ENCODE data around the gene TSPOAP1. TPM values are rescaled to one million over a fixed set of nuclear protein-coding genes. Genes with fewer than 3 reads are reported as not detected.

TSPOAP1 gene
- total RNA-seq, 2 experiments from 2014 or later = 18.5 to 20.0 TPM

GRCh38 chr17:58330997-58331814 is 2.6 kb upstream of the TSPOAP1 start:
- peak overlapping the region; percentile 99 for H3K27ac Mint-ChIP-seq
- peaks cover 14% of the 10 kb centered on the region for H3K27me3 Mint-ChIP-seq (ENCODE audit: low read depth)
- H3K36me3 Mint-ChIP-seq (ENCODE audit: low read depth) = peaks cover 65% of the 10 kb centered on the region
- peaks cover 32% of the 10 kb centered on the region for H3K4me1 Mint-ChIP-seq (ENCODE audit: low read depth)
- H3K9me3 Mint-ChIP-seq = peaks cover 2% of the 10 kb centered on the region
- H3K4me3 Mint-ChIP-seq = peak overlapping the region; percentile 92
- intact Hi-C loops (cut with micrococcal nuclease) = loop anchor here (10.0 kb wide), 3 partner anchors 866 to 1434 kb away; no protein-coding TSS in a partner anchor
- DNase-seq = peak; percentile 88
- CTCF ChIA-PET = interaction anchor here (0.7 to 7.2 kb wide), 3 partner anchors 11 to 15 kb away, joined by 3 to 108 read pairs (median 4); no protein-coding TSS in a partner anchor

- Mint-ChIP-seq H3K27me3 (ENCODE audit: low read depth) (peaks cover 14% of the 10 kb centered on the region), H3K4me3 (peak overlapping the region; percentile 92), H3K4me1 (ENCODE audit: low read depth) (peaks cover 36% of the 10 kb centered on the region), H3K9me3 (peaks cover 2% of the 10 kb centered on the region), H3K36me3 (ENCODE audit: low read depth) (peaks cover 65% of the 10 kb centered on the region), H3K27ac (peak overlapping the region; percentile 99)
- intact Hi-C loops (cut with micrococcal nuclease) = loop anchor here (10.0 kb wide), 3 partner anchors 866 to 1434 kb away; no protein-coding TSS in a partner anchor
- CTCF ChIA-PET = interaction anchor here (1.2 to 7.2 kb wide), 2 partner anchors 11 to 13 kb away, joined by 3 to 108 read pairs; no protein-coding TSS in a partner anchor
- peak; percentile 45 for DNase-seq
Observed at GRCh38 chr17:58330538-58330996, 2.0 kb upstream of the TSPOAP1 start.

DNA sequence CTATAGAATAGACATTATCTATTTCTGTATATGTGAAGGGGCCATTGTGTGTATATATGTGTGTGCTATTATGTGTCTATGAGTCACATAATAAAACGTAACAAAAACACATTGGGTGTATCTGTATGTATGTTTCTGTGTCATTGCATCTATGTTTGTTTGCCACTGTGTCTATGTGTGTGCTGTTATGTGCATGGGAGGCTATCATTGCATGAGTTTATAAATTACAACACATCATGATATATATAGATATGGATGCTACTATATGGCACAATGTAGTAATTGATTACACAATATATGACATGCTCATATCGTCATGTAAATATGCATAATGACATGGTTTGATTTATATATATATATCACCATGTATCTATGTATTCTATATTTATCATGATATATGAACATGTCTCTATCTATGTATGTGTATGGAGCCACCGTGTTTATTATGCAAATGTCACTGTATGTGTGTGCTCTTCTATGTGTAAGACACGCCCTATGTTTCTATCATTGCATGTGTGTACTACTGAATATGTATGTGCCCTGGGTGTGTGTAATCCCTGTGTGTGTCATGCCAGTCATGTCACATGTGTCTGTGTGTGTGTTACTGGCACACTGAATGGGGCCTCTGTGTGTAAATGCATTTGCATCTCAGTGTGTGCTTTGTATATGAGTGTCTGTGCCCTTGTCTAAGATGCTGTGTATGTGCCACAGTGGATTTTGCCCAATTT is 1.4 kb upstream of the TSPOAP1 start:
- Mint-ChIP-seq H3K4me1 (ENCODE audit: low read depth) (peaks cover 40% of the 10 kb centered on the region), H3K27me3 (ENCODE audit: low read depth) (peaks cover 14% of the 10 kb centered on the region), H3K4me3 (peak overlapping the region; percentile 92), H3K9me3 (peaks cover 2% of the 10 kb centered on the region), H3K36me3 (ENCODE audit: low read depth) (peaks cover 62% of the 10 kb centered on the region), H3K27ac (peak overlapping the region; percentile 99)
- peak; percentile 73 for DNase-seq
- CTCF ChIA-PET = interaction anchor here (1.2 to 7.2 kb wide), 2 partner anchors 12 to 13 kb away, joined by 3 to 108 read pairs; no protein-coding TSS in a partner anchor
- intact Hi-C loops (cut with micrococcal nuclease) = loop anchor here (1.0 to 10.0 kb wide), 9 partner anchors 8 to 1435 kb away; partner anchors contain the start of genes RNF43 and SUPT4H1

GRCh38 chr17:58329035-58329809 is 627 bp upstream of the TSPOAP1 start:
- H3K4me1 Mint-ChIP-seq (ENCODE audit: low read depth) = peaks cover 40% of the 10 kb centered on the region
- intact Hi-C loops (cut with micrococcal nuclease) = loop anchor here (1.0 to 2.0 kb wide), 6 partner anchors 9 to 88 kb away; partner anchors contain the start of genes RNF43 and SUPT4H1
- H3K27me3 Mint-ChIP-seq (ENCODE audit: low read depth) = peaks cover 14% of the 10 kb centered on the region
- H3K9me3 Mint-ChIP-seq = peaks cover 2% of the 10 kb centered on the region
- peaks cover 55% of the 10 kb centered on the region for H3K36me3 Mint-ChIP-seq (ENCODE audit: low read depth)
- H3K27ac Mint-ChIP-seq = peak overlapping the region; percentile 99
- CTCF ChIA-PET = interaction anchor here (1.5 kb wide), 1 partner anchor 8 kb away, joined by 7 read pairs; no protein-coding TSS in a partner anchor
- DNase-seq = peak; percentile 91
- peak overlapping the region; percentile 92 for H3K4me3 Mint-ChIP-seq

DNA sequence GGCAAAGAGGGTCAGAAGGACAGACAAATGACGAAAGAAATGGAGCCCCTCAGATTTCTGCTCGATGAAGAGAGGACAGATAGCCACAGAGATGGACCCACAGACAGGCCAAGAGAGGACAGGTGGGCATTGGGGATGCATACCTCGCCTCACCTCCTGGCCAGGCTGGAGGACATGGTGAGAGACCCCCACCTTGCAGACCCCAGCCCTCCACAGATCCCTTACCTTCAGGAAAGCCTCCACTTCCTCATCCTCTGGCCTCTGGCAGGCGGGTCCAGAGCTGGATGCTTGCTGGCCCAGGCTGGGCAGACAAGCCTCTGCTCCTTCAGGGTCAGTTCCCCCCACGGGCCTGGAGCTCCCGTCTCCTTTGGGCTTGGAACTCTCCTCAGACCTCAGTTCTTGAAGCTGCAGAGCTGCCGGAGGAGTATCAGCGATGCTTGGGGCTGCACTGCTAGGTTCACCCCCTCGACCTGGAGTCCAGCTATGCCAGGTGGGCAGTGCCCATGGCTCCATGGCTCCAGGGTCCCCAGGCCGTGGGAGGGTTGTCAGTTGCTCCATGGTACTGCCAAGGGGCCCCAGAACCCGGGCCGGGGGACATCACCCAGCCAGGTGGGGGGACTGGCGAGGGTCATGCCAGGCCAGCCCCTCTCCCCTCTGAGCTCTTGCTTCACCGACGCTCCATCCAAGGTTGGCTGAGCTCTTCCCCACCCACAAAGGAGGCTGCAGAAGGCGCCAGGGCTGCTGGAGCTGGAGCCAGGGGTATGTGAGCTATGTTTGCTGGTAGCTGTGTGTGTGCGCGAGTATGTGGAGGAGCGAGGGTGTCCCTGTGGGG is 1.0 kb downstream of the TSPOAP1 start:
- H3K27me3 Mint-ChIP-seq (ENCODE audit: low read depth) = peaks cover 14% of the 10 kb centered on the region
- H3K9me3 Mint-ChIP-seq = peaks cover 2% of the 10 kb centered on the region
- peaks cover 40% of the 10 kb centered on the region for H3K4me1 Mint-ChIP-seq (ENCODE audit: low read depth)
- peak overlapping the region; percentile 92 for H3K4me3 Mint-ChIP-seq
- peak overlapping the region; percentile 99 for H3K27ac Mint-ChIP-seq
- peaks cover 43% of the 10 kb centered on the region for H3K36me3 Mint-ChIP-seq (ENCODE audit: low read depth)
- intact Hi-C loops (cut with micrococcal nuclease) = loop anchor here (2.0 kb wide), 1 partner anchor 25 kb away; the partner anchor contains the start of gene SUPT4H1
- DNase-seq = peak; percentile 71
- CTCF ChIA-PET = interaction anchor here (1.0 to 3.8 kb wide), 7 partner anchors 9 to 90 kb away, joined by 3 to 37 read pairs (median 7); partner anchors contain the start of gene RNF43

DNA sequence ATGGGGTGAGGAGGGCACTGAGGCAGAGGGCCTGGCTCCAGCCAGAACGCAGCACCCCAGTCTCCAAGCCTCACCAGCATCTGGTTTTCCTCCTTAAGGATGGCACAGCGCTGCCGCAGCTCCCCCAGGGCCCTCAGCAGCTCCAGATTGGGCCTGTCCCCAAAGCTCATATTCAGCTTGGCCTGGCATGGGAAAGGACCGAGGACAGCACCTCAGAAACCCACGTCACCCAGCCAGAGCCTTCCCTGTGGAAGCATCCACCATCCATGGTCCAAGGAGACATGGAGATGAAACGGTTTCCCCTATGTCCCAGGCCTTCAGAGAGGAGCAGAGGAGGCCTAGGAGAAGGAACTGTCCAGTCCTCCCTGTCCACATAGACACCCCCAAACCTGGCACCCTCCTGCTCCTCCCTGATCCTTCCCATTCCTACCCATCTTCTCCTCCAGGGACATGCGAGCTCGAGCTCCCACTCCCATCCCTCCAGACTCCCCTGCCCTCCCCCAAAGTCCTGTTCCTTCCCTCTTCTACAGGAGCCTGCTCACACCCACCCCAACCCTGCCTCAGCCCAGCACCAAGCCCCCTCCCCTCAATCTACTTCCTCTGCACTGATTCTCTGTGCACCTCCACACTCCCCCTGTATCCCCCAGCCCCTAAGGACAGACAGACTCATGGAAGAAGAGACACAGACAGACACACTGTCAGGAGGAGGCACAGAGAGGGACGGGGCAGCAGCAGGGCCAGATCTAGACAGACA is 1.8 kb downstream of the TSPOAP1 start:
- Mint-ChIP-seq H3K4me3 (peak overlapping the region; percentile 13), H3K27me3 (ENCODE audit: low read depth) (peaks cover 8% of the 10 kb centered on the region), H3K9me3 (no peaks in the 10 kb centered on the region), H3K27ac (peak overlapping the region; percentile 99), H3K36me3 (ENCODE audit: low read depth) (peaks cover 39% of the 10 kb centered on the region), H3K4me1 (ENCODE audit: low read depth) (peaks cover 37% of the 10 kb centered on the region)
- CTCF ChIA-PET = interaction anchor here (0.8 to 3.8 kb wide), 7 partner anchors 9 to 91 kb away, joined by 4 to 37 read pairs (median 8); partner anchors contain the start of gene RNF43
- peak; percentile 38 for DNase-seq
- intact Hi-C loops (cut with micrococcal nuclease) = no loop called here

GRCh38 chr17:58325976-58326468 is 2.6 kb downstream of the TSPOAP1 start:
- Mint-ChIP-seq H3K4me3 (peak overlapping the region; percentile 5), H3K4me1 (ENCODE audit: low read depth) (peaks cover 35% of the 10 kb centered on the region), H3K27ac (no peak overlapping the region), H3K36me3 (ENCODE audit: low read depth) (peaks cover 33% of the 10 kb centered on the region), H3K9me3 (no peaks in the 10 kb centered on the region), H3K27me3 (ENCODE audit: low read depth) (peaks cover 4% of the 10 kb centered on the region)
- intact Hi-C loops (cut with micrococcal nuclease) = no loop called here
- CTCF ChIA-PET = interaction anchor here (0.8 to 3.8 kb wide), 7 partner anchors 9 to 91 kb away, joined by 4 to 37 read pairs (median 8); partner anchors contain the start of gene RNF43
- DNase-seq = peak; percentile 42

DNA sequence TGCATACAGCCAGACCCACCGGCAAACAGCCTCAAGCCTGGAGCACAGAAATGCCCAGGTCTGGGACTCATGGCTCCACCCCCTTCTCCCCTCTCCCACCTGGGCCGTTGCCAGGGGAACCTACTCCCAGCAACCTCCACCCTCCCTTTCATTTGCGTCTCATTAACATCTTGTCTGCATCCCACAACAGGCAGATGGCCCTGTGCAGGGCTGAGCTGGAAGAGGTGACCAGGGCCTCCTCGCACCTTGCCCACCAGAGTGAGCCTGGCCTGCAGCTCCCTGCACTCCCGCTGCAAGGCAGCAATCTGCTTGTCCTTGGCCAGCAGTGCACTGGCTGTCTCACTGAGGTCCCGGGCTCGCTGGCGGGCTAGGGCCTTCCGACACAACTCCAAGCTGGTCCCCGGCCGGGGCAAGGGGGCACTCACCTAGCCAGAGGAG is 3.3 kb downstream of the TSPOAP1 start:
- Mint-ChIP-seq H3K9me3 (no peaks in the 10 kb centered on the region), H3K4me3 (peak overlapping the region; percentile 32), H3K4me1 (ENCODE audit: low read depth) (peaks cover 35% of the 10 kb centered on the region), H3K36me3 (ENCODE audit: low read depth) (peaks cover 26% of the 10 kb centered on the region), H3K27me3 (ENCODE audit: low read depth) (peaks cover 4% of the 10 kb centered on the region), H3K27ac (peak overlapping the region; percentile 43)
- peak; percentile 35 for DNase-seq
- CTCF ChIA-PET = interaction anchor here (1.4 to 3.8 kb wide), 6 partner anchors 8 to 76 kb away, joined by 4 to 37 read pairs (median 10); no protein-coding TSS in a partner anchor
- intact Hi-C loops (cut with micrococcal nuclease) = no loop called here

- intact Hi-C loops (cut with micrococcal nuclease) = no loop called here
- peak overlapping the region; percentile 43 for H3K27ac Mint-ChIP-seq
Observed at GRCh38 chr17:58324409-58325288, 3.9 kb downstream of the TSPOAP1 start.

More at GRCh38 chr17:58324409-58325288, 3.9 kb downstream of the TSPOAP1 start:
- H3K4me1 Mint-ChIP-seq (ENCODE audit: low read depth) = peaks cover 33% of the 10 kb centered on the region
- no peak for DNase-seq
- H3K27me3 Mint-ChIP-seq (ENCODE audit: low read depth) = peaks cover 4% of the 10 kb centered on the region
- H3K4me3 Mint-ChIP-seq = peak overlapping the region; percentile 32
- H3K36me3 Mint-ChIP-seq (ENCODE audit: low read depth) = peaks cover 21% of the 10 kb centered on the region
- CTCF ChIA-PET = interaction anchor here (1.4 to 3.8 kb wide), 3 partner anchors 7 to 26 kb away, joined by 4 to 37 read pairs (median 32); no protein-coding TSS in a partner anchor
- H3K9me3 Mint-ChIP-seq = no peaks in the 10 kb centered on the region

Data from activated naive CD4-positive, alpha-beta T cell treated with anti-CD3 and anti-CD28 coated beads for 36 hours (primary cell).